ENCODE measurements around the gene HOXA10.

- no peak for TF ChIP-seq CTCF (IDR thresholded peaks at IDR 0.05; ENCODE audit: poor library complexity)
- peak; percentile 41 for TF ChIP-seq EZH2phosphoT487 (IDR thresholded peaks at IDR 0.05; ENCODE audit: low read depth, severe bottlenecking, unreplicated experiment)
Measured at GRCh38 chr7:27142580-27143022, 31.5 kb downstream of the HOXA10 start.
